ENCODE measurements around the gene PIGU. TPM values are rescaled to one million over a fixed set of nuclear protein-coding genes. Genes with fewer than 3 reads are reported as not detected.

PIGU gene
- total and polyA plus RNA-seq, 2 of the 13 experiments (the other 11 are each of a cell fraction or from before 2014, with no cell fraction given) = 45.5 to 231 TPM

DNA sequence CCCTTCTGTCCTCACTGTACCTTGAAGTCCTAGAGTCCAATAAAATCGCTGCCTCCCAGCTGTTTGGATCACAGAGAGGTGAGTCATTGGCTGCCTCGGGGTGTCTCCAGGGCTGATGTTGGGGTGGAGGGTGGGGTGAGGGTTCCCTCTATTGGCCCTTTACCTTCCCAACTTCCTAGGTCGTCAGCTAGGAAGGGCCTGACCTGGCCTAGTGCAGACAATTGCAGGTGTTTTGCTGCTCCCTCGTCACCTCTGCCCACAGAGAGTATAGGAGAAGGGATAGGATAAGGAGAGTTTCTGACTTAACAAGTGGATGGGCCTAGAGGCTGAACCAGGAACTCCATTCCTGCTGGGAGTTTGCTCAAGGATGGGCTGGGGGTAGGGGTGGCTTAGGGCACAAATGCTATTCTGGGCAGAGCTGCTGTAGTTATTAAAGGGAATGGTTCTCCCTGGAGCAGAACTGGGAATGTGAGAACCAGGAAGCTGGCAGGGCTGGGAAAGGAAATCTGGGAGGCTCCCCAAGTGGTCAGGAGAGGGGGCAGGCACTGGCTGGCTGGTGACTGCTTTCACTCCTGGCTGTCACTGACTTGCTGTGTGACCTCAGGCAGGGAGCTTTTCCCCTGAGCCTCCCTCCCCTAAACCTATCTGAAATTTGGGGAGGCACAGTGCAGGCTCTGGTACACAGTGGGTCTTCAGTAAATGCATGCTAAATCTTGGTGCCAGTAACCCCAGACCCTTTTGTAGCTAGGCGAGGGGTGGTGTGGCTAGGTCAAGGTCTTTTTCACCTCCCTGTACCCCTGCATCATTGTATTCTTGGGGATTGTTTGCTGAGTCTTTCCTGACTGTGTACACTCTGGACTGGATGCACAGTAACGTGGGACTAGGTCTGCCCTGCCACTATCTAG lies 28.8 kb upstream of the PIGU start (continued):
- TF ChIP-seq ZFP36L2 (CRISPR knock-in tag; IDR thresholded peaks at IDR 0.05) = no peak
- TF ChIP-seq HNRNPLL (IDR thresholded peaks at IDR 0.05; ENCODE audit: low read depth, low read length, poor library complexity, severe bottlenecking) = no peak
- TF ChIP-seq, protein P1, sequence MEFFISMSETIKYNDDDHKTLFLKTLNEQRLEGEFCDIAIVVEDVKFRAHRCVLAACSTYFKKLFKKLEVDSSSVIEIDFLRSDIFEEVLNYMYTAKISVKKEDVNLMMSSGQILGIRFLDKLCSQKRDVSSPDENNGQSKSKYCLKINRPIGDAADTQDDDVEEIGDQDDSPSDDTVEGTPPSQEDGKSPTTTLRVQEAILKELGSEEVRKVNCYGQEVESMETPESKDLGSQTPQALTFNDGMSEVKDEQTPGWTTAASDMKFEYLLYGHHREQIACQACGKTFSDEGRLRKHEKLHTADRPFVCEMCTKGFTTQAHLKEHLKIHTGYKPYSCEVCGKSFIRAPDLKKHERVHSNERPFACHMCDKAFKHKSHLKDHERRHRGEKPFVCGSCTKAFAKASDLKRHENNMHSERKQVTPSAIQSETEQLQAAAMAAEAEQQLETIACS (CRISPR knock-in tag; IDR thresholded peaks at IDR 0.05) = no peak
- TF ChIP-seq PLRG1 (conservative IDR thresholded peaks at IDR 0.05) = no peak
- TF ChIP-seq IKZF5 (CRISPR knock-in tag; IDR thresholded peaks at IDR 0.05) = no peak
- TF ChIP-seq, protein P2, sequence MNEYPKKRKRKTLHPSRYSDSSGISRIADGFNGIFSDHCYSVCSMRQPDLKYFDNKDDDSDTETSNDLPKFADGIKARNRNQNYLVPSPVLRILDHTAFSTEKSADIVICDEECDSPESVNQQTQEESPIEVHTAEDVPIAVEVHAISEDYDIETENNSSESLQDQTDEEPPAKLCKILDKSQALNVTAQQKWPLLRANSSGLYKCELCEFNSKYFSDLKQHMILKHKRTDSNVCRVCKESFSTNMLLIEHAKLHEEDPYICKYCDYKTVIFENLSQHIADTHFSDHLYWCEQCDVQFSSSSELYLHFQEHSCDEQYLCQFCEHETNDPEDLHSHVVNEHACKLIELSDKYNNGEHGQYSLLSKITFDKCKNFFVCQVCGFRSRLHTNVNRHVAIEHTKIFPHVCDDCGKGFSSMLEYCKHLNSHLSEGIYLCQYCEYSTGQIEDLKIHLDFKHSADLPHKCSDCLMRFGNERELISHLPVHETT (CRISPR knock-in tag; conservative IDR thresholded peaks at IDR 0.05) = 0 out of 2 replicates have a peak, but pooled peaks have one; percentile 63
- TF ChIP-seq ETV5 (CRISPR knock-in tag; IDR thresholded peaks at IDR 0.05; ENCODE audit: borderline replicate concordance) = 0 out of 2 replicates have a peak, but pooled peaks have one; percentile 8
- TF ChIP-seq, protein P3, sequence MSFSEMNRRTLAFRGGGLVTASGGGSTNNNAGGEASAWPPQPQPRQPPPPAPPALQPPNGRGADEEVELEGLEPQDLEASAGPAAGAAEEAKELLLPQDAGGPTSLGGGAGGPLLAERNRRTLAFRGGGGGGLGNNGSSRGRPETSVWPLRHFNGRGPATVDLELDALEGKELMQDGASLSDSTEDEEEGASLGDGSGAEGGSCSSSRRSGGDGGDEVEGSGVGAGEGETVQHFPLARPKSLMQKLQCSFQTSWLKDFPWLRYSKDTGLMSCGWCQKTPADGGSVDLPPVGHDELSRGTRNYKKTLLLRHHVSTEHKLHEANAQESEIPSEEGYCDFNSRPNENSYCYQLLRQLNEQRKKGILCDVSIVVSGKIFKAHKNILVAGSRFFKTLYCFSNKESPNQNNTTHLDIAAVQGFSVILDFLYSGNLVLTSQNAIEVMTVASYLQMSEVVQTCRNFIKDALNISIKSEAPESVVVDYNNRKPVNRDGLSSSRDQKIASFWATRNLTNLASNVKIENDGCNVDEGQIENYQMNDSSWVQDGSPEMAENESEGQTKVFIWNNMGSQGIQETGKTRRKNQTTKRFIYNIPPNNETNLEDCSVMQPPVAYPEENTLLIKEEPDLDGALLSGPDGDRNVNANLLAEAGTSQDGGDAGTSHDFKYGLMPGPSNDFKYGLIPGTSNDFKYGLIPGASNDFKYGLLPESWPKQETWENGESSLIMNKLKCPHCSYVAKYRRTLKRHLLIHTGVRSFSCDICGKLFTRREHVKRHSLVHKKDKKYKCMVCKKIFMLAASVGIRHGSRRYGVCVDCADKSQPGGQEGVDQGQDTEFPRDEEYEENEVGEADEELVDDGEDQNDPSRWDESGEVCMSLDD (CRISPR knock-in tag; IDR thresholded peaks at IDR 0.05; ENCODE audit: borderline replicate concordance) = peak; percentile 85
- no peak for TF ChIP-seq CENPT (CRISPR knock-in tag; IDR thresholded peaks at IDR 0.05; ENCODE audit: low read depth)
- no peak for TF ChIP-seq ZNF101 (CRISPR knock-in tag; IDR thresholded peaks at IDR 0.05; ENCODE audit: borderline replicate concordance, low read depth)
- no peak for TF ChIP-seq ZNF274 (CRISPR knock-in tag; IDR thresholded peaks at IDR 0.05)
- TF ChIP-seq NFIC (IDR thresholded peaks at IDR 0.05; ENCODE audit: low read length) = no peak
- TF ChIP-seq MTF2 (CRISPR knock-in tag; IDR thresholded peaks at IDR 0.05; ENCODE audit: borderline replicate concordance) = peak; percentile 73; the same call in 1 of the 2 replicates
- TF ChIP-seq SALL1 (CRISPR knock-in tag; IDR thresholded peaks at IDR 0.05) = peak; percentile 38
- TF ChIP-seq TFAP4 (IDR thresholded peaks at IDR 0.05; ENCODE audit: borderline replicate concordance, low read depth) = peak; percentile 90
- TF ChIP-seq ZNF281 (CRISPR knock-in tag; IDR thresholded peaks at IDR 0.05; ENCODE audit: borderline replicate concordance) = no peak
